HFFc6 (cell line): ENCODE results near the gene ALG2. TPM values are rescaled to one million over a fixed set of nuclear protein-coding genes. Genes with fewer than 3 reads are reported as not detected.

Experiments used
- DNase-seq: peaks from one replicate; pipeline ENCODE4 v3.0.0-alpha.2; 2018
- H3K27ac Mint-ChIP-seq: 2 replicates; pipeline ENCODE4 v1.8.0; 2020; ENCODE audit warnings: mild to moderate bottlenecking, mixed read lengths
- H3K27me3 Mint-ChIP-seq: 2 replicates; pipeline ENCODE4 v1.8.0; 2021; ENCODE audit warnings: mild to moderate bottlenecking, moderate library complexity, mixed read lengths; ENCODE audit not compliant: insufficient read depth
- H3K36me3 Mint-ChIP-seq: 2 replicates; pipeline ENCODE4 v1.8.0; 2021; ENCODE audit warnings: low read depth, mixed read lengths
- H3K4me1 Mint-ChIP-seq: 2 replicates; pipeline ENCODE4 v1.8.0; 2020; ENCODE audit warnings: low read depth, mixed read lengths
- H3K4me3 Mint-ChIP-seq: 2 replicates; pipeline ENCODE4 v1.8.0; 2020; ENCODE audit warnings: mild to moderate bottlenecking, moderate library complexity, mixed read lengths
- H3K9me3 Mint-ChIP-seq: 2 replicates; pipeline ENCODE4 v1.8.0; 2020; ENCODE audit warnings: mild to moderate bottlenecking, mixed read lengths
- CTCF ChIP-seq: fragments of 200-600 bp; sonication (generic); IDR thresholded peaks from 2 replicates; pipeline ENCODE4 v1.5.0; 2021; ENCODE audit warnings: antibody characterized with exemption, mild to moderate bottlenecking
- total RNA-seq, 6 experiments: library from RNA; stranded (reverse); fragmentation: NEBNext Ultra II Directional; extraction: Animal tissue kit (Norgen Biotek cat#: 25700); gene quantifications; 2 replicates in 1 of 6; 3 replicates in 5 of 6; pipeline ENCODE4 v1.2.3, GENCODE V29; 2021

Gene ALG2
- total RNA-seq, 6 experiments from 2014 or later, result 30.4 to 42.2 (median 38.3) TPM

- Mint-ChIP-seq H3K9me3 (no peaks in the 10 kb centered on the region), H3K4me1 (peaks cover 36% of the 10 kb centered on the region), H3K27ac (no peak overlapping the region), H3K27me3 (no peaks in the 10 kb centered on the region), H3K4me3 (no peak overlapping the region), H3K36me3 (no peaks in the 10 kb centered on the region)
- TF ChIP-seq CTCF, result no peak
- DNase-seq, result no peak
Measured at GRCh38 chr9:99265691-99266090, 43.9 kb upstream of the ALG2 start.

GRCh38 chr9:99264070-99264680 lies 42.4 kb upstream of the ALG2 start:
- no peak overlapping the region for H3K4me3 Mint-ChIP-seq
- TF ChIP-seq CTCF, result peak; percentile 73
- H3K9me3 Mint-ChIP-seq, result no peaks in the 10 kb centered on the region
- peaks cover 30% of the 10 kb centered on the region for H3K4me1 Mint-ChIP-seq
- H3K27me3 Mint-ChIP-seq, result peaks cover 4% of the 10 kb centered on the region
- DNase-seq, result no peak
- no peaks in the 10 kb centered on the region for H3K36me3 Mint-ChIP-seq
- no peak overlapping the region for H3K27ac Mint-ChIP-seq

- no peak for DNase-seq
Measured at GRCh38 chr9:99262949-99263418, 41.2 kb upstream of the ALG2 start.

GRCh38 chr9:99261923-99262322 lies 40.2 kb upstream of the ALG2 start:
- peaks cover 18% of the 10 kb centered on the region for H3K4me1 Mint-ChIP-seq
- no peak overlapping the region for H3K4me3 Mint-ChIP-seq
- H3K27me3 Mint-ChIP-seq, result peaks cover 6% of the 10 kb centered on the region
- no peaks in the 10 kb centered on the region for H3K9me3 Mint-ChIP-seq
- DNase-seq, result no peak
- H3K36me3 Mint-ChIP-seq, result no peaks in the 10 kb centered on the region
- TF ChIP-seq CTCF, result no peak
- H3K27ac Mint-ChIP-seq, result no peak overlapping the region

More at GRCh38 chr9:99262949-99263418, 41.2 kb upstream of the ALG2 start:
- H3K9me3 Mint-ChIP-seq, result no peaks in the 10 kb centered on the region
- no peaks in the 10 kb centered on the region for H3K36me3 Mint-ChIP-seq
- H3K4me1 Mint-ChIP-seq, result peaks cover 22% of the 10 kb centered on the region
- no peak overlapping the region for H3K27ac Mint-ChIP-seq
- TF ChIP-seq CTCF, result no peak
- peaks cover 4% of the 10 kb centered on the region for H3K27me3 Mint-ChIP-seq
- H3K4me3 Mint-ChIP-seq, result no peak overlapping the region

- no peak for TF ChIP-seq CTCF
Measured at GRCh38 chr9:99259231-99259918, 37.6 kb upstream of the ALG2 start.

More at GRCh38 chr9:99259231-99259918, 37.6 kb upstream of the ALG2 start:
- Mint-ChIP-seq H3K27ac (peak overlapping the region; percentile 5; the same call in 1 of the 2 replicates), H3K4me1 (peaks cover 9% of the 10 kb centered on the region), H3K9me3 (no peaks in the 10 kb centered on the region), H3K27me3 (peaks cover 9% of the 10 kb centered on the region), H3K4me3 (peak overlapping the region; percentile 38; the same call in 1 of the 2 replicates), H3K36me3 (no peaks in the 10 kb centered on the region)
- DNase-seq, result peak; percentile 4
